Measurements from ENCODE around the gene GPS1.

GPS1 gene

GRCh38 chr17:82103553-82104451, 52.1 kb downstream of the GPS1 start:
- peak; percentile 40 for DNase-seq (ENCODE audit: low spot score)

DNA sequence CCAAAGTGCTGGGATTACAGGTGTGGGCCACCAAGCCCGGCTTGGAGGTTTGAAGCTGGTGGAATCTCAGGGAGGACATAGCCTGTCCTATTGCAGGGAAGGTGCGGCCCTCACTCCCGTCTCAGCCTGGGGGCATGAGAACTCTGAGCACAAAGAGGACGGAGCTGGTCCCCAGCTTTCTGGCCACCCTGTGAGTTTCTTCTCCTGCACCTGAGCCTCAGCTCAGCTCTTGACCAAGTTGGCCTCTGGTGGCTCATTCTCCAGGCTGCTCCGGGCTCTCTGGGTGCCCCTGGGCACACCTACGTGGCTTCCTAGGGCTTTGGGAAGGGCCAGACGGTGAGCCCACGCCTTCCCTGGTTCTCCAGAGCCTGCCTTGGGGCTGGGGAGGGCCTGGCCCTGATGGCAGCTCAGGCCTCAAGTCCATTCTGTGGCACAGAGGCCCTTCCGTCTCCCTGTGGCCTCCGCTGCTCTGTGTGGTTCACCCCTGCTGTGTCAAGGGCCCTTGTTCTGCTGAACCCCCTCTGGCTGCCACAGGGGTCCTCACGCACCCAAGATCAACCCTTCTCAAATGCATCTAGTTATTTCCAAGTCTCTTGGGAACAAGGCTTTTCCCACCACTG, 53.2 kb downstream of the GPS1 start:
- no peak for DNase-seq (ENCODE audit: low spot score)

- no peak for DNase-seq (ENCODE audit: low spot score)
These were observed 53.8 kb downstream of the GPS1 start for GRCh38 chr17:82105417-82105881.

DNA sequence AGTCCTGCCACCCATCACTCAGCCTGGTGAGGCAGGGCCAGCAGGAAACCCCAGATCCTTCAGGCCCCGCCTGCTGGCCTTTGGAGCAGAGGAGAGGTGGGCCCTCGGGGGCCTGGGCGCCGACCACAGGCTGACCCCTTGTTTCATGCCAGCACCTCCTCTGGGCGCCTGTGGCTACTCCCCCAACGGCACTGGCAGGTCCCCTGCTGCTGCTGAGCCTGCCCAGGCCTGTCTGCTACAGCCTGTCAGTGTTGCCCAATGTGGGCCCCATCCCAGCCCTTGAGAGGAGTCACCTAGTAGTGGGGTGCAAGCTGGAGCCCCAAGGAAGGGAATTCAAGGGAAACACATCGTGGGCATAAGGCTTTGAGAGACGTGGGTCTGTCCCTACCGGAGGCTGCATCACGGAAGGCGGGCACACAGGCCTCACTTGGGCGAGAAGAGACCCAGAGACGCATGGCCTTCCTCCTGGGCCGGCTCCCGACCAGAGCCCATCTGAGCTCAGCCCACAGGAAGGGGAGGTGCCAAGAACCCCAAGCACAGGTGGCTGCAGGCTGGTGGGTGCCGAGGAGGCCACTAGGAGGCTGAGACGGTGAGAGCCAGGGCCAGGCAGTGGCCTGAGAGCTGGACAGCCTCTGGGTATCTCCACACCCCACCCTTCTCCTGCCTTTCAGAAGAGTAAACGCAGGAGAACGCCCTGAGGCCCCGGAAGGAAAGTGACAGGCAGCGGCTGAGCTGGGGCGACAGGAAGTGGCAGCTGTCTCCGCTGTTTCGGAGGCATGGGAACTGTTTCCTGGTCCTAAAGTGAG, 54.4 kb downstream of the GPS1 start:
- peak; percentile 45 for DNase-seq (ENCODE audit: low spot score)

GRCh38 chr17:82106688-82107305, 55.1 kb downstream of the GPS1 start:
- DNase-seq (ENCODE audit: low spot score): peak; percentile 49

All from Ammon's horn (tissue), 1 donor.